Measurements from ENCODE around the gene KCTD1. TPM values are rescaled to one million over a fixed set of nuclear protein-coding genes. Genes with fewer than 3 reads are reported as not detected.

Gene KCTD1
- total and polyA plus RNA-seq, 11 donors: 4.8 to 21.8 (median 8.9) TPM

DNA sequence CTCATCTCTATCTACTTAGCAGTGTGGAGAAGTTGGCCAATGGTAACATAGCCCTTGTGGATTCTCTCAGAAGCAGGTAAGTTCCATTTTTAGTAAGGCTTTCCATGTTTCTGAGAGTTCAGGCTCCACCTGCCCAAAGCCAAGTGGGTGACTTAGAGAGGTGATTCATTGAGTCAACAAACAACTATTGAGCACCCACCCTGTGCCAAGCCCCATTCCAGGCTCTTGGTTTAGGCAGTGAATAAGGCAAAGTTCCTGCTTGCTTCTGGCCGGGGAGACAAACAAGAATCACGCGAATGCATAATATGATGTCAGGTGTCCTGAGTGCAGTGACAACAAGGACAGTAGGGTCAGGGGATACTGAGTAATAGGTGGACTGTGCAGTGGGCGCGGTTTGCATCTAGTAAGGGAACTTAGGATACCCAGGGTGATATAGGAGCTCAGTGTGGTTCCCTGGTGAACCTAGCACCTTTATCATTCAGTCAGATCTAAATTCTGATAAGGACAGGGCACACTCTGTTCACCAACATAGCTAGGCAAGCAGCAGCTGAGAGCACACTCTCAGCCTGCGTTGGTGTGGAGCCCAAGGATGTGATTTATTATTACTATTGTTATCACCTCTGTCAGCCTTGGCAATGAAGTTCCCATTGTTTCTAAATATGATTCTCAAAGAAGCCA lies 31.7 kb upstream of the KCTD1 start:
- Histone ChIP-seq H3K4me1 (peaks cover 0 to 5% (median 0%) of the 10 kb centered on the region in 12 donors), H3K4me3 (no peak overlapping the region), H3K36me3 (no peaks in the 10 kb centered on the region), H3K27ac (no peak overlapping the region), H3K9me3 (no peaks in the 10 kb centered on the region), H3K27me3 (peaks cover 0 to 25% (median 0%) of the 10 kb centered on the region in 9 donors)
- DNase-seq (no peak), ATAC-seq (peak in 1 of 4 donors; percentile 5)
- intact Hi-C loops (cut with DNase I): no loop called here
- WGBS, 4 donors: 66 to 80% (median 71%) methylated on average over 6 of the region's 6 CpGs
- TF ChIP-seq, protein P1, sequence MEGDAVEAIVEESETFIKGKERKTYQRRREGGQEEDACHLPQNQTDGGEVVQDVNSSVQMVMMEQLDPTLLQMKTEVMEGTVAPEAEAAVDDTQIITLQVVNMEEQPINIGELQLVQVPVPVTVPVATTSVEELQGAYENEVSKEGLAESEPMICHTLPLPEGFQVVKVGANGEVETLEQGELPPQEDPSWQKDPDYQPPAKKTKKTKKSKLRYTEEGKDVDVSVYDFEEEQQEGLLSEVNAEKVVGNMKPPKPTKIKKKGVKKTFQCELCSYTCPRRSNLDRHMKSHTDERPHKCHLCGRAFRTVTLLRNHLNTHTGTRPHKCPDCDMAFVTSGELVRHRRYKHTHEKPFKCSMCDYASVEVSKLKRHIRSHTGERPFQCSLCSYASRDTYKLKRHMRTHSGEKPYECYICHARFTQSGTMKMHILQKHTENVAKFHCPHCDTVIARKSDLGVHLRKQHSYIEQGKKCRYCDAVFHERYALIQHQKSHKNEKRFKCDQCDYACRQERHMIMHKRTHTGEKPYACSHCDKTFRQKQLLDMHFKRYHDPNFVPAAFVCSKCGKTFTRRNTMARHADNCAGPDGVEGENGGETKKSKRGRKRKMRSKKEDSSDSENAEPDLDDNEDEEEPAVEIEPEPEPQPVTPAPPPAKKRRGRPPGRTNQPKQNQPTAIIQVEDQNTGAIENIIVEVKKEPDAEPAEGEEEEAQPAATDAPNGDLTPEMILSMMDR (IDR thresholded peaks at IDR 0.05): no peak
- TF ChIP-seq POLR2A (IDR thresholded peaks at IDR 0.05): no peak

GRCh38 chr18:26575865-26576217 lies 27.5 kb upstream of the KCTD1 start:
- H3K4me3 ChIP-seq: peak overlapping the region in 6 of 12 donors; percentile 41 to 61 (median 50)
- peaks cover 0 to 8% (median 0%) of the 10 kb centered on the region in 12 donors for H3K4me1 ChIP-seq
- DNase-seq: no peak
- WGBS, 4 donors: 47 to 61% (median 57%) methylated on average over 8 of the region's 8 CpGs
- intact Hi-C loops (cut with DNase I): no loop called here
- TF ChIP-seq, protein P1 (IDR thresholded peaks at IDR 0.05): no peak
- TF ChIP-seq POLR2A (IDR thresholded peaks at IDR 0.05): no peak
- no peaks in the 10 kb centered on the region for H3K9me3 ChIP-seq
- H3K27me3 ChIP-seq: peaks cover 0 to 35% (median 0%) of the 10 kb centered on the region in 9 donors
- H3K27ac ChIP-seq: no peak overlapping the region
- ATAC-seq: no peak
- H3K36me3 ChIP-seq: no peaks in the 10 kb centered on the region

GRCh38 chr18:26574958-26575864 lies 26.9 kb upstream of the KCTD1 start:
- H3K27ac ChIP-seq: no peak overlapping the region
- H3K4me3 ChIP-seq: peak overlapping the region; percentile 7 to 61 (median 44)
- peak; percentile 31 to 52 (median 40) for ATAC-seq
- DNase-seq: peak; percentile 7 to 76 (median 38)
- intact Hi-C loops (cut with DNase I): no loop called here
- no peaks in the 10 kb centered on the region for H3K9me3 ChIP-seq
- peaks cover 0 to 8% (median 0%) of the 10 kb centered on the region in 12 donors for H3K4me1 ChIP-seq
- peaks cover 0 to 35% (median 0%) of the 10 kb centered on the region in 9 donors for H3K27me3 ChIP-seq
- 7 to 10% (median 8%) methylated on average over 18 to 27 of the region's 27 CpGs for WGBS, 4 donors
- no peaks in the 10 kb centered on the region for H3K36me3 ChIP-seq
- TF ChIP-seq, protein P1 (IDR thresholded peaks at IDR 0.05): no peak
- TF ChIP-seq POLR2A (IDR thresholded peaks at IDR 0.05): no peak
